GM10266 (cell line): ENCODE measurements around the gene ADAM30.
A peak's percentile ranks its signal among the peaks of the same experiment; 100 is the strongest.
"Not testable (repeated sequence)": the region's sequence is repeated elsewhere in the genome, so short reads cannot be mapped to it uniquely, and the experiment has no call there.

Experiments
- DNase-seq: peaks from one replicate; pipeline ENCODE4 v3.0.0; 2012; ENCODE audit errors: extremely low spot score
- CTCF ChIP-seq: IDR thresholded peaks from 2 replicates; pipeline ENCODE4 v1.5.1; 2012; ENCODE audit warnings: mild to moderate bottlenecking, low read depth; ENCODE audit not compliant: control insufficient read depth, insufficient read depth; ENCODE audit errors: missing control alignments

The ADAM30 gene

GRCh38 chr1:119865627-119866026 is 30.7 kb downstream of the ADAM30 start:
- no peak for DNase-seq

GRCh38 chr1:119862276-119862675 is 34.0 kb downstream of the ADAM30 start:
- DNase-seq, result no peak
- TF ChIP-seq CTCF, result no peak

More at GRCh38 chr1:119865627-119866026, 30.7 kb downstream of the ADAM30 start:
- TF ChIP-seq CTCF, result no peak

- no peak for DNase-seq
- TF ChIP-seq CTCF, result no peak
These were observed 34.8 kb downstream of the ADAM30 start for GRCh38 chr1:119861547-119861946.

GRCh38 chr1:119859647-119860046 is 36.7 kb downstream of the ADAM30 start:
- no peak for DNase-seq
- no peak for TF ChIP-seq CTCF

- not testable (repeated sequence) for DNase-seq
These were observed 37.6 kb downstream of the ADAM30 start for GRCh38 chr1:119858556-119859214.

GRCh38 chr1:119858126-119858525 is 38.2 kb downstream of the ADAM30 start:
- no peak for TF ChIP-seq CTCF
- DNase-seq, result no peak

- DNase-seq, result no peak
- no peak for TF ChIP-seq CTCF
These were observed 43.2 kb downstream of the ADAM30 start for GRCh38 chr1:119853155-119853554.

GRCh38 chr1:119844206-119844605 is 52.1 kb downstream of the ADAM30 start:
- not testable (repeated sequence) for DNase-seq
- peak; percentile 16 for TF ChIP-seq CTCF
